Ovary (tissue), 3 donors: ENCODE results near the gene DERA.

Experiments
- EP300 ChIP-seq: sonication (generic); formaldehyde crosslinking; IDR thresholded peaks from one replicate; pipeline ENCODE4 v1.6.1; 2017; ENCODE audit warnings: antibody characterized with exemption
- POLR2A ChIP-seq: fragments of 450-650 bp; IDR thresholded peaks from one replicate; pipeline ENCODE4 v1.6.1; 2017; ENCODE audit warnings: antibody characterized with exemption, mild to moderate bottlenecking, moderate library complexity
- TF ChIP-seq, protein P1 (sequence below), 3 donors: fragments of 450-650 bp in 2 of 3; fragments of 200-600 bp in 1 of 3; IDR thresholded peaks; one replicate each; pipeline versions ENCODE4 v1.5.1 to v1.8.0; 2016 to 2022; ENCODE audit warnings: antibody characterized with exemption in 3 of 3, mild to moderate bottlenecking in 1 of 3
- donor health status: DM: no; HTN: no; CAD: no.

DNA sequence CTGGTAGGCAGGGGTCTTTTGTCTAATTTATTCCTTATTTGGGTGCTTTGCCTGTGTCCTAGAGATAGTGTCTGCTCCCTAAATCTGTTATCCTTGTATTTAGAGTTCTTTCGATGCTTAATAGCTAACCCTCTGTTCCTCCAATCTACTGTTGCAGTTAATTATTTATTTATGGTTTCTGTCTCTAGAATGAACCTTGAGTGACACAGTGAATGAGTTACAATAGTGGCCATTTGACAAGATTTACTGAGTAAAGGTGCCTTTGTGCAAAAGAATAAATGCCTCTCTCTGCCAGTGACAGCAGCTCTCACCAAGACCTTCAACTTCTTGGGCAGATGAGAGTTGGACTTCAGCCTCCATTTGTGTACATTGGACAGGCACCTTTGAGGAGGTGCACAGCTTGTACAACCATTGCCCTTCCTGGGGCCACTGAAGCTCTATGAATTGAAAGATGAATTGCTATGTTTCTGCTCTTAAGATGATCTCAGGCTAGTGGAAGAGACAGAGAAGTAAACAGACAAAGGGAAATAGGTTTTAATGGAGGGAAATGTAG, 165.9 kb downstream of the DERA start:
- TF ChIP-seq, protein P1, sequence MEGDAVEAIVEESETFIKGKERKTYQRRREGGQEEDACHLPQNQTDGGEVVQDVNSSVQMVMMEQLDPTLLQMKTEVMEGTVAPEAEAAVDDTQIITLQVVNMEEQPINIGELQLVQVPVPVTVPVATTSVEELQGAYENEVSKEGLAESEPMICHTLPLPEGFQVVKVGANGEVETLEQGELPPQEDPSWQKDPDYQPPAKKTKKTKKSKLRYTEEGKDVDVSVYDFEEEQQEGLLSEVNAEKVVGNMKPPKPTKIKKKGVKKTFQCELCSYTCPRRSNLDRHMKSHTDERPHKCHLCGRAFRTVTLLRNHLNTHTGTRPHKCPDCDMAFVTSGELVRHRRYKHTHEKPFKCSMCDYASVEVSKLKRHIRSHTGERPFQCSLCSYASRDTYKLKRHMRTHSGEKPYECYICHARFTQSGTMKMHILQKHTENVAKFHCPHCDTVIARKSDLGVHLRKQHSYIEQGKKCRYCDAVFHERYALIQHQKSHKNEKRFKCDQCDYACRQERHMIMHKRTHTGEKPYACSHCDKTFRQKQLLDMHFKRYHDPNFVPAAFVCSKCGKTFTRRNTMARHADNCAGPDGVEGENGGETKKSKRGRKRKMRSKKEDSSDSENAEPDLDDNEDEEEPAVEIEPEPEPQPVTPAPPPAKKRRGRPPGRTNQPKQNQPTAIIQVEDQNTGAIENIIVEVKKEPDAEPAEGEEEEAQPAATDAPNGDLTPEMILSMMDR (IDR thresholded peaks at IDR 0.05): no peak
- TF ChIP-seq POLR2A (no peak), EP300 (no peak)
